ENCODE results near the gene PIPOX.

Gene PIPOX

DNA sequence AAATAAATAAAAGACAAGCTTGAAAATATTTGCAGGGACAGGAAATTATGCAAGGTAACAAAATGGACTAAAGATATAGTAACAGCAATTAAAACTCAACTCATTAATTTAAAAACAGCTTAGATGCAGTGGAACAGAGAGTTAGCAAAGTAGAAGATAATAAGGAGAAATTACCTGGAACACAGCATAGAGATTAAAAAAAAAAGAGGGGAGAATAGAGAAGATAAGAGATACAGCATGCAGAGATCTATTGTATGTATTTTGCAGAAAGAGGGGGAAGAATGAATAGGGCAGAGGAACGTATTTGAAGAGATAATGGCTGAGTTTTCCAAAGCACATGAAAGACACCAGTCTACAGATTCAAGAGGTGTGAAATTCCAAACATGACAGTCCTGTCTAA, 8.4 kb upstream of the PIPOX start:
- Histone ChIP-seq H3K9ac (ENCODE audit: low read depth, low read length, poor library complexity) (no peak overlapping the region), H3K4me3 (ENCODE audit: low read length in 2 of 2) (no peak overlapping the region), H4K91ac (ENCODE audit: low read depth, low read length, poor library complexity) (no peak overlapping the region), H2AFZ (ENCODE audit: low read length) (no peak overlapping the region), H3K4me2 (ENCODE audit: insufficient read depth, low read length, poor library complexity, severe bottlenecking) (no peak overlapping the region), H4K8ac (ENCODE audit: low read depth, low read length) (no peak overlapping the region), H2BK120ac (ENCODE audit: low read depth, low read length) (no peak overlapping the region), H3K9me3 (replicated peaks in 1 of 2; ENCODE audit: control insufficient read depth in 2 of 2, insufficient read depth in 1 of 2, low read depth in 1 of 2, low read length in 2 of 2) (peaks cover 10 to 32% of the 10 kb centered on the region in 2 donors), H3K4me1 (ENCODE audit: control insufficient read depth in 2 of 2, insufficient read depth in 1 of 2, low read depth in 1 of 2, low read length in 2 of 2) (peaks cover 12 to 23% of the 10 kb centered on the region in 2 donors), H3K36me3 (replicated peaks in 1 of 2; ENCODE audit: control insufficient read depth in 2 of 2, insufficient read depth in 2 of 2, low read length in 2 of 2) (no peaks in the 10 kb centered on the region), H3K79me1 (ENCODE audit: low read depth, low read length) (no peaks in the 10 kb centered on the region), H2AK5ac (ENCODE audit: low read depth, low read length) (no peak overlapping the region), H3K18ac (ENCODE audit: low read length) (no peak overlapping the region), H2BK5ac (ENCODE audit: low read length) (no peak overlapping the region), H3K23ac (ENCODE audit: low read depth, low read length, poor library complexity) (no peak overlapping the region), H3K27ac (replicated peaks; ENCODE audit: low read length) (no peak overlapping the region), H3K14ac (ENCODE audit: low read length) (no peak overlapping the region), H3K27me3 (ENCODE audit: control insufficient read depth in 3 of 3, insufficient read depth in 3 of 3, low read depth in 1 of 3, low read length in 3 of 3) (no peaks in the 10 kb centered on the region), H3K4ac (ENCODE audit: low read length) (no peak overlapping the region), H2BK12ac (ENCODE audit: low read length) (no peak overlapping the region), H2BK15ac (ENCODE audit: low read length) (no peak overlapping the region)
- no peak for DNase-seq (ENCODE audit: low spot score)
- no CpG with 5 or more reads among the region's 1 CpG for WGBS, 2 donors (ENCODE audit: extremely low coverage in 2 of 2, insufficient read length in 2 of 2, insufficient replicate concordance in 1 of 2)

DNA sequence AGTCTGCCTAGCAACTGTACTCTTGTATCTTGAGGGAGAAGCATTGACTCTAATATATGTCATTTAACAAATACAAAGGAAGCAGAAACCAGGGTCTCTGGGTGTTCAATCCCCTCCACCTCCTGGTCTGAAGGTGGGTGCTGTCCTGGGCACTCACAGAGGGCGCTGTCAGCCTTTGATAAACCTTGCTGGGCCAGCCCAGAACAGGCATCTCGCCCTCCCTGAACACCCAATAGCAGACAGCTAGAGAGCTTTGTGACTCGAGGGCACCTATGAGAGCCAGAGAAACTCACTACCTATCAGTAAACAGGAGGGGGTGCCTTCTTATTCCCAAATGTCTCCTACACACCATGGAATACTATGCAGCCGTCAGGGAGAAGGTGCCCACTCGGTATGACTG, 6.4 kb upstream of the PIPOX start:
- Histone ChIP-seq H4K8ac (ENCODE audit: low read depth, low read length) (no peak overlapping the region), H3K4me3 (ENCODE audit: low read length in 2 of 2) (no peak overlapping the region), H2AFZ (ENCODE audit: low read length) (no peak overlapping the region), H2BK12ac (ENCODE audit: low read length) (no peak overlapping the region), H3K23ac (ENCODE audit: low read depth, low read length, poor library complexity) (no peak overlapping the region), H2BK5ac (ENCODE audit: low read length) (no peak overlapping the region), H3K4me2 (ENCODE audit: insufficient read depth, low read length, poor library complexity, severe bottlenecking) (no peak overlapping the region), H4K91ac (ENCODE audit: low read depth, low read length, poor library complexity) (no peak overlapping the region), H3K4ac (ENCODE audit: low read length) (no peak overlapping the region), H3K36me3 (replicated peaks in 1 of 2; ENCODE audit: control insufficient read depth in 2 of 2, insufficient read depth in 2 of 2, low read length in 2 of 2) (no peaks in the 10 kb centered on the region), H3K9me3 (replicated peaks in 1 of 2; ENCODE audit: control insufficient read depth in 2 of 2, insufficient read depth in 1 of 2, low read depth in 1 of 2, low read length in 2 of 2) (peaks cover 10 to 26% of the 10 kb centered on the region in 2 donors), H3K27ac (replicated peaks; ENCODE audit: low read length) (no peak overlapping the region), H3K9ac (ENCODE audit: low read depth, low read length, poor library complexity) (no peak overlapping the region), H3K79me1 (ENCODE audit: low read depth, low read length) (no peaks in the 10 kb centered on the region), H3K18ac (ENCODE audit: low read length) (no peak overlapping the region), H3K4me1 (ENCODE audit: control insufficient read depth in 2 of 2, insufficient read depth in 1 of 2, low read depth in 1 of 2, low read length in 2 of 2) (peaks cover 17 to 32% of the 10 kb centered on the region in 2 donors), H2BK120ac (ENCODE audit: low read depth, low read length) (no peak overlapping the region), H2BK15ac (ENCODE audit: low read length) (no peak overlapping the region), H3K27me3 (ENCODE audit: control insufficient read depth in 3 of 3, insufficient read depth in 3 of 3, low read depth in 1 of 3, low read length in 3 of 3) (no peaks in the 10 kb centered on the region), H3K14ac (ENCODE audit: low read length) (no peak overlapping the region), H2AK5ac (ENCODE audit: low read depth, low read length) (no peak overlapping the region)
- WGBS, 2 donors (ENCODE audit: extremely low coverage in 2 of 2, insufficient read length in 2 of 2, insufficient replicate concordance in 1 of 2) = no CpG with 5 or more reads among the region's 5 CpGs
- DNase-seq (ENCODE audit: low spot score) = no peak

DNA sequence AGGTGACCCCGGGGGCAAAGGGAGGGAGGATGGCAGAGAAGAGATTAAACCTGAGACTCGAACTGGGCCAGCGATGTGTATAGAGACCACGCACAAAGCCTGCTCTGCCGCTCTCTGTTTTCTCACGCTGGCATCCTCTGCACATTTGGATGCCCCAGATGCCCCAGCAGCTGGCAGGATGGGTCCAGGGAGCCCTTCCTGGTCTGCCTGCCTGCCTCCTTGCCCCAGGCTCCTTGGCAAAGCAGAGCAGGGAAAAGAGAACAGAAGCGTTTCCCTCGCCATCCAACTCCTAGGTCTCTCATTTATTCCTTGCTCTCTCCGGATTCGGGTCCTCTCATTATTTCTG, 5.2 kb upstream of the PIPOX start:
- WGBS, 2 donors (ENCODE audit: extremely low coverage in 2 of 2, insufficient read length in 2 of 2, insufficient replicate concordance in 1 of 2) = no CpG with 5 or more reads among the region's 10 CpGs
- Histone ChIP-seq H3K27me3 (ENCODE audit: control insufficient read depth in 3 of 3, insufficient read depth in 3 of 3, low read depth in 1 of 3, low read length in 3 of 3) (no peaks in the 10 kb centered on the region), H2BK120ac (ENCODE audit: low read depth, low read length) (no peak overlapping the region), H3K4me1 (ENCODE audit: control insufficient read depth in 2 of 2, insufficient read depth in 1 of 2, low read depth in 1 of 2, low read length in 2 of 2) (peaks cover 15 to 37% of the 10 kb centered on the region in 2 donors), H3K4me3 (ENCODE audit: low read length in 2 of 2) (peak overlapping the region in 1 of 2 donors; percentile 35), H3K4ac (ENCODE audit: low read length) (no peak overlapping the region), H2BK15ac (ENCODE audit: low read length) (no peak overlapping the region), H3K18ac (ENCODE audit: low read length) (peak overlapping the region; percentile 73), H4K91ac (ENCODE audit: low read depth, low read length, poor library complexity) (no peak overlapping the region), H3K9me3 (replicated peaks in 1 of 2; ENCODE audit: control insufficient read depth in 2 of 2, insufficient read depth in 1 of 2, low read depth in 1 of 2, low read length in 2 of 2) (peaks cover 10 to 26% of the 10 kb centered on the region in 2 donors), H4K8ac (ENCODE audit: low read depth, low read length) (no peak overlapping the region), H3K4me2 (ENCODE audit: insufficient read depth, low read length, poor library complexity, severe bottlenecking) (peak overlapping the region; percentile 27), H3K36me3 (replicated peaks in 1 of 2; ENCODE audit: control insufficient read depth in 2 of 2, insufficient read depth in 2 of 2, low read length in 2 of 2) (no peaks in the 10 kb centered on the region), H3K14ac (ENCODE audit: low read length) (no peak overlapping the region), H2AFZ (ENCODE audit: low read length) (peak overlapping the region; percentile 72), H3K79me1 (ENCODE audit: low read depth, low read length) (no peaks in the 10 kb centered on the region), H2BK5ac (ENCODE audit: low read length) (no peak overlapping the region), H2AK5ac (ENCODE audit: low read depth, low read length) (no peak overlapping the region), H3K27ac (replicated peaks; ENCODE audit: low read length) (peak overlapping the region; percentile 3), H2BK12ac (ENCODE audit: low read length) (peak overlapping the region; percentile 36), H3K9ac (ENCODE audit: low read depth, low read length, poor library complexity) (no peak overlapping the region), H3K23ac (ENCODE audit: low read depth, low read length, poor library complexity) (no peak overlapping the region)
- no peak for DNase-seq (ENCODE audit: low spot score)

DNA sequence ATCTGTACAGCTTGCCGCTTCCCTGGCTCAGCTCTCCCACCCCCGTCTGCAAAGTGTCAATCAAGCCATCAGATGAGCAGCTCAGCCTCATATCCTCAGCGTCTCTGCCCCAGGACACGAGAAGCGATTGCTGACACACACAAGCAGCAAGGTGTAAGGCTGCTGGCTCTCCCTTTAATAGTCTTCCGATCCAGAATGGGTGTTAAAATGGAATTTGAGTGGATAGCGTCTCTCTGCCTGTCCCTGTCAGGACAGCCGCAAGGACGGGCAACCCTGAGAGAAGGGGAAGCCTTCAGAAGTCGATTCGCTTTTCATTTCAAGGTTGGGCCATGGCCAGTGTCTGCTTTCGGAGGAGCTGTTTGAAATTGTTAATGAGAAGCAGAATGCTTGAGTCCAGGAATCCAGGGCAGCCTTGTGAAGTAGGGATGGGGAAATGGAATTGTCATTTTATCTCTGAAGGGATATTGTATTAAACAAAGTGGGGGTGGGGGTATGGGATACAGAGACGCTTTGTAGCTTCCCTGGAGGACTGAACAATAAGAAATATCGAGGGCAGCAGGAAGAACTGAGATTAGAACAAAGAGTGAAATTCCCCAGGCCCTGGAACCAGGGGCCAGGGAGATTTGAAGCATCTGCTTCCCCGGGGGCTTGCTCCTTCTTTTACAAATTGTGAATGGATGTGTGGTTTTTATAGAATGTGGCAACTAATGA, 4.7 kb upstream of the PIPOX start:
- Histone ChIP-seq H2BK120ac (ENCODE audit: low read depth, low read length) (no peak overlapping the region), H3K4me1 (ENCODE audit: control insufficient read depth in 2 of 2, insufficient read depth in 1 of 2, low read depth in 1 of 2, low read length in 2 of 2) (peaks cover 20 to 40% of the 10 kb centered on the region in 2 donors), H3K27ac (replicated peaks; ENCODE audit: low read length) (peak overlapping the region; percentile 3), H3K27me3 (ENCODE audit: control insufficient read depth in 3 of 3, insufficient read depth in 3 of 3, low read depth in 1 of 3, low read length in 3 of 3) (no peaks in the 10 kb centered on the region), H2BK12ac (ENCODE audit: low read length) (no peak overlapping the region), H2BK5ac (ENCODE audit: low read length) (no peak overlapping the region), H3K4me2 (ENCODE audit: insufficient read depth, low read length, poor library complexity, severe bottlenecking) (peak overlapping the region; percentile 27), H3K79me1 (ENCODE audit: low read depth, low read length) (no peaks in the 10 kb centered on the region), H3K36me3 (replicated peaks in 1 of 2; ENCODE audit: control insufficient read depth in 2 of 2, insufficient read depth in 2 of 2, low read length in 2 of 2) (no peaks in the 10 kb centered on the region), H3K14ac (ENCODE audit: low read length) (no peak overlapping the region), H4K91ac (ENCODE audit: low read depth, low read length, poor library complexity) (no peak overlapping the region), H3K23ac (ENCODE audit: low read depth, low read length, poor library complexity) (no peak overlapping the region), H3K18ac (ENCODE audit: low read length) (no peak overlapping the region), H3K4me3 (ENCODE audit: low read length in 2 of 2) (peak overlapping the region in 1 of 2 donors; percentile 35), H2AK5ac (ENCODE audit: low read depth, low read length) (no peak overlapping the region), H2AFZ (ENCODE audit: low read length) (peak overlapping the region; percentile 72), H3K9ac (ENCODE audit: low read depth, low read length, poor library complexity) (no peak overlapping the region), H2BK15ac (ENCODE audit: low read length) (no peak overlapping the region), H3K9me3 (replicated peaks in 1 of 2; ENCODE audit: control insufficient read depth in 2 of 2, insufficient read depth in 1 of 2, low read depth in 1 of 2, low read length in 2 of 2) (peaks cover 10 to 26% of the 10 kb centered on the region in 2 donors), H3K4ac (ENCODE audit: low read length) (no peak overlapping the region), H4K8ac (ENCODE audit: low read depth, low read length) (no peak overlapping the region)
- no CpG with 5 or more reads among the region's 15 CpGs for WGBS, 2 donors (ENCODE audit: extremely low coverage in 2 of 2, insufficient read length in 2 of 2, insufficient replicate concordance in 1 of 2)
- no peak for DNase-seq (ENCODE audit: low spot score)

Data from neuronal stem cell (in vitro differentiated cells).